Upper lobe of left lung (tissue), 6 donors: ENCODE measurements around the gene IFNG-AS1. TPM values are rescaled to one million over a fixed set of nuclear protein-coding genes. Genes with fewer than 3 reads are reported as not detected.

Experiments used
- ATAC-seq, 2 donors: fragments of 200-7000 bp; cut with Tn5 transposase; one replicate each; pipeline ENCODE4 v1.9.1; 2022; ENCODE audit warnings: mild to moderate bottlenecking in 2 of 2, moderate library complexity in 2 of 2; ENCODE audit not compliant: low FRiP score in 2 of 2
- DNase-seq, 2 donors: peaks; one replicate each; pipeline ENCODE4 v3.0.0-alpha.2; 2019 to 2020
- H3K27ac ChIP-seq, 4 donors: fragments of 200-600 bp; sonication (generic); one replicate each; pipeline ENCODE4 v1.5.1; 2016 to 2019
- H3K27me3 ChIP-seq, 4 donors: fragments of 200-600 bp; sonication (generic); one replicate each; pipeline ENCODE4 v1.5.1; 2017 to 2019
- H3K36me3 ChIP-seq, 4 donors: fragments of 200-600 bp; sonication (generic); one replicate each; pipeline ENCODE4 v1.5.1; 2016 to 2019
- H3K4me1 ChIP-seq, 4 donors: fragments of 200-600 bp; sonication (generic); one replicate each; pipeline ENCODE4 v1.5.1; 2018 to 2019
- H3K4me3 ChIP-seq, 4 donors: fragments of 200-600 bp; sonication (generic); one replicate each; pipeline ENCODE4 v1.5.1; 2017 to 2019; ENCODE audit warnings: mild to moderate bottlenecking in 2 of 4, moderate library complexity in 1 of 4
- H3K9me3 ChIP-seq, 4 donors: fragments of 200-600 bp; sonication (generic); one replicate each; pipeline ENCODE4 v1.5.1; 2018 to 2019
- CTCF ChIP-seq, 6 experiments: fragments of 450-650 bp in 4 of 6; fragments of 200-600 bp in 2 of 6; sonication (generic) in 2 of 6; IDR thresholded peaks; one replicate each; pipeline ENCODE4 v1.5.1; 2016 to 2019; ENCODE audit warnings: antibody characterized with exemption in 6 of 6
- EP300 ChIP-seq, 4 donors: sonication (generic); formaldehyde crosslinking; IDR thresholded peaks; one replicate each; pipeline ENCODE4 v1.5.1; 2017; ENCODE audit warnings: antibody characterized with exemption in 4 of 4, control low read depth in 2 of 4
- POLR2A ChIP-seq, 4 donors: fragments of 450-650 bp; IDR thresholded peaks; one replicate each; pipeline ENCODE4 v1.5.1; 2016 to 2017; ENCODE audit warnings: antibody characterized with exemption in 4 of 4, mild to moderate bottlenecking in 2 of 4
- POLR2AphosphoS5 ChIP-seq, 2 donors: sonication (generic); formaldehyde crosslinking; IDR thresholded peaks; one replicate each; pipeline ENCODE4 v1.5.1; 2017; ENCODE audit warnings: antibody characterized with exemption in 2 of 2
- WGBS, 2 donors: methylation state at CpG; one replicate each; pipeline ENCODE4 v1.1.5; 2017 to 2018; 5-methylcytosine and 5-hydroxymethylcytosine counted together
- total RNA-seq, 6 donors: library from RNA; depleted of rRNA in 4 of 6; stranded (reverse); fragments of >200 nt in 4 of 6; gene quantifications; one replicate each; pipeline versions ENCODE4 v1.1.0 to v1.2.1, GENCODE V29; 2016 to 2021
- donor health status: DM: no; HTN: no; CAD: no; lungs with moderate emphysema.
- donor health status: DM: no; HTN: yes; CAD: no; lungs with severe emphysema.

The IFNG-AS1 gene
- total RNA-seq, 6 donors from 2014 or later, result 0.17 to 5.2 (median 1.7) TPM; not detected in 2

GRCh38 chr12:67944093-67944492 lies 45.2 kb upstream of the IFNG-AS1 start:
- Histone ChIP-seq H3K9me3 (no peaks in the 10 kb centered on the region), H3K4me3 (no peak overlapping the region), H3K27ac (no peak overlapping the region), H3K4me1 (no peaks in the 10 kb centered on the region), H3K36me3 (no peaks in the 10 kb centered on the region), H3K27me3 (no peaks in the 10 kb centered on the region)
- no peak for TF ChIP-seq POLR2AphosphoS5 (IDR thresholded peaks at IDR 0.05)
- TF ChIP-seq POLR2A (IDR thresholded peaks at IDR 0.05), result no peak
- no peak for TF ChIP-seq EP300 (IDR thresholded peaks at IDR 0.05)
- TF ChIP-seq CTCF (IDR thresholded peaks at IDR 0.05), result no peak
- 75 to 82% methylated on average over 5 of the region's 5 CpGs for WGBS, 2 donors
- ATAC-seq, result no peak
- no peak for DNase-seq

GRCh38 chr12:67952787-67953186 lies 36.5 kb upstream of the IFNG-AS1 start:
- 94% methylated on average over 2 of the region's 2 CpGs for WGBS, 2 donors

GRCh38 chr12:67957383-67957782 lies 31.9 kb upstream of the IFNG-AS1 start:
- TF ChIP-seq POLR2A (IDR thresholded peaks at IDR 0.05) (no peak), EP300 (IDR thresholded peaks at IDR 0.05) (no peak), POLR2AphosphoS5 (IDR thresholded peaks at IDR 0.05) (no peak), CTCF (IDR thresholded peaks at IDR 0.05) (no peak)
- 47 to 56% methylated on average over 4 of the region's 4 CpGs for WGBS, 2 donors
- H3K27me3 ChIP-seq, result no peaks in the 10 kb centered on the region
- H3K4me1 ChIP-seq, result no peaks in the 10 kb centered on the region
- no peaks in the 10 kb centered on the region for H3K9me3 ChIP-seq
- no peak overlapping the region for H3K4me3 ChIP-seq
- DNase-seq, result no peak
- no peak for ATAC-seq
- no peak overlapping the region for H3K27ac ChIP-seq
- H3K36me3 ChIP-seq, result no peaks in the 10 kb centered on the region

More at GRCh38 chr12:67952787-67953186, 36.5 kb upstream of the IFNG-AS1 start:
- H3K4me3 ChIP-seq, result no peak overlapping the region
- DNase-seq (no peak), ATAC-seq (no peak)
- H3K4me1 ChIP-seq, result no peaks in the 10 kb centered on the region
- no peak for TF ChIP-seq EP300 (IDR thresholded peaks at IDR 0.05)
- TF ChIP-seq CTCF (IDR thresholded peaks at IDR 0.05), result no peak
- no peak for TF ChIP-seq POLR2AphosphoS5 (IDR thresholded peaks at IDR 0.05)
- TF ChIP-seq POLR2A (IDR thresholded peaks at IDR 0.05), result no peak
- H3K27ac ChIP-seq, result no peak overlapping the region
- H3K9me3 ChIP-seq, result no peaks in the 10 kb centered on the region
- no peaks in the 10 kb centered on the region for H3K36me3 ChIP-seq
- H3K27me3 ChIP-seq, result no peaks in the 10 kb centered on the region

GRCh38 chr12:67958187-67958586 lies 31.1 kb upstream of the IFNG-AS1 start:
- DNase-seq (no peak), ATAC-seq (no peak)
- no peaks in the 10 kb centered on the region for H3K9me3 ChIP-seq
- no peak overlapping the region for H3K4me3 ChIP-seq
- no peak for TF ChIP-seq EP300 (IDR thresholded peaks at IDR 0.05)
- TF ChIP-seq CTCF (IDR thresholded peaks at IDR 0.05), result no peak
- TF ChIP-seq POLR2AphosphoS5 (IDR thresholded peaks at IDR 0.05), result no peak
- TF ChIP-seq POLR2A (IDR thresholded peaks at IDR 0.05), result no peak
- H3K36me3 ChIP-seq, result no peaks in the 10 kb centered on the region
- no peaks in the 10 kb centered on the region for H3K27me3 ChIP-seq
- H3K4me1 ChIP-seq, result no peaks in the 10 kb centered on the region
- no peak overlapping the region for H3K27ac ChIP-seq
- WGBS, 2 donors, result 52 to 56% methylated on average over 4 of the region's 4 CpGs

GRCh38 chr12:67964456-67964855 lies 24.8 kb upstream of the IFNG-AS1 start:
- H3K27me3 ChIP-seq, result no peaks in the 10 kb centered on the region
- H3K36me3 ChIP-seq, result no peaks in the 10 kb centered on the region
- ATAC-seq (no peak), DNase-seq (no peak)
- H3K4me3 ChIP-seq, result no peak overlapping the region
- H3K27ac ChIP-seq, result no peak overlapping the region
- no peak for TF ChIP-seq POLR2AphosphoS5 (IDR thresholded peaks at IDR 0.05)
- H3K9me3 ChIP-seq, result no peaks in the 10 kb centered on the region
- whole genome bisulfite sequencing, 2 donors, result 76 to 100% methylated on average over 1 of the region's 1 CpG
- no peaks in the 10 kb centered on the region for H3K4me1 ChIP-seq
